ENCODE measurements around the gene ZNF134. TPM values are rescaled to one million over a fixed set of nuclear protein-coding genes. Genes with fewer than 3 reads are reported as not detected.

Gene ZNF134
- total RNA-seq = 1 to 10 TPM; 7.6 to 9.7 TPM

DNA sequence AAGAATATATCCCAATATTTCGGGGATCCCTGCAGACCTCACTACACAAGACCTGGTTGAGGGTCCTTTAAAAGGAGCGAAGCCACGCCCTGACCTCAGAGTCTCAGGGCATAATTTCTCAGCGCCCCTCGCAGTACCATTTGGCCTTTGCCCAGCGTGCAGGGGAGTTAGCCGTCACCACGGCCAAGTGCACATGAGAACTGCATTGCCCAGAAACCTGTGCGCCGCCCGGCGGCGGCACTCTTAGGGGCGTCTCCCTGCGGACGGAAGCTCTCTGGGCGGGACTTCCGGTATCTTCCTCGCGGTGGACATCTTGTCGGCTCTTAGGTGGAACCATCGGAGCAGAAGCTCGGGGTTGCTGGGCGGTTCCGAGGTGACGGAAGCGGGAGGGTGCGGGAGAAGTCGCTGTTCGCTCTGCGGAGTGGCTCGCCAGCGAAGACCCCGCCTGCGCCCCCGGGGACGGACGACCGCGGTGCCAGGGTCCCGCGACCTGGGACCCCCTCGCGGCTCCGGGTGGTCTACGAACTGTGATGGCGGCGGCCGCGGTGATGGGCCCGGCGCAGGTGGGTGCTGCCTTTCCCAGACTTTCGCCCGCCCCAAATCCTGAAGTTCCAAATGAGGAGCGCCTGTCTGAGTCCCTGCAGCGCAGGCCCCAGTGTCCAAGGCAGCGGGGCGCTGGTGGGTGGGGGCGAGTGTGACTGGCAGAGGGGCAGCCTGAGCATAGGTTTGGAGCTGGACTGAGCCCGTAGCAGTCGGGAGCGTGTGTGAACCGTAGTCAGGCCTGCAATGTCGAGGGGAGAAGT lies at the start of gene ZNF134:
TSS of gene ZNF134 (plus strand) at position 302 of the 803 bp plus-strand sequence. CDS start 5,227 bp downstream, outside the sequence.
- intact Hi-C loops (cut with DNase I, micrococcal nuclease) = loop anchor here (1.0 to 5.0 kb wide), 10 partner anchors 15 to 274 kb away; partner anchors contain the start of genes ZNF211 (in 2 of the 2), ZNF416 (in 2 of the 2), ZNF530 (in 2 of the 2) and ZNF549 (in 1 of the 2)
- H3K4me3 Mint-ChIP-seq = peak within 1 kb of the TSS; percentile 89
- no peaks in the 10 kb centered on the region for H3K27me3 Mint-ChIP-seq
- ATAC-seq = peak; percentile 99
- H3K27ac Mint-ChIP-seq = peak within 1 kb of the TSS; percentile 79
- CTCF ChIA-PET = interaction anchor here (0.6 kb wide), 2 partner anchors 201 to 249 kb away, joined by 3 to 4 read pairs; no protein-coding TSS in a partner anchor
- peaks cover 19% of the 10 kb centered on the region for H3K4me1 Mint-ChIP-seq
- POLR2A ChIA-PET = no interaction called here
- H3K9me3 Mint-ChIP-seq (ENCODE audit: low read depth) = peaks cover 43% of the 10 kb centered on the region
- peak; percentile 94 for DNase-seq
- peaks cover 51% of the 10 kb centered on the region for H3K36me3 Mint-ChIP-seq (ENCODE audit: low read depth)

DNA sequence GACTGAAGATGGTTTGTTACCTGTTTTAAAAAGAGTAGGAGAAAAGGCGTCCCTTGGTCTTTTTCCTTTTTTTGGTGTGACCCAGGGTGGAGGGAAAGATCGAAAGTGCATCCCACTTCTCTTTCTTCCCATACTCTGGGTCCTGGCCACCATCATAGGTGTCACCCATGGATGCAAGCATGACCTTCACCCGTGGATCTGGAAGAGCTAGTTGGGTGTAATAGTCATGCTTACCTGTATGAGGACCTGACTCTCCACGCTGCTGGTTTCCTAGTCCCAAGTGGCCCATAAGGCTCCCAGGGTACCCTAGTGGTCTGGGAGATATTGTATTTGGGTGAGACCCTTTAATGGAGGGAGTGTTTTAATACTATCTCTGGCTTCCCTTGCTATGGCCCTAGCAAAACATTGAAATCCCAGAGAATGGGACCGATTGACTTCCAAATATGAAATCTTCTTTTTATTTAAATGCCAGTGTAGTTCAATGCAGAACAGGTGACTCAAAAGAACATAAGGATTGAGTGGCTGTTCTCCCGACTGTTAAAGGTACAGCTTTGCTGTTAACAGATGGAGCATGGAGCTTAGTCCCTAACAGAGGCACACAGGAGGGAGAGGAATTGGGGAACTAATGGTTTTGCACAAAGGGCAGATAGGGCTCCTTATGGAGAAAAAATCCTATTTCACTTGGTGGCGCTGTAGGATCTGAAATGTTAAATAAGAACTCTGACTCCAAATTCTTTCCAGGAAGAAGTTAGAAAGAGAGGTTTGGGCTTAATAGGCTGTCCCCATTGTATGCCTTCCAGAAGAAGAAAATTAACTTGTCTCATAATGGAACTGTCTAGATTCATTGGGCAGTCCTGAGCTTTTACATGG lies 47.4 kb upstream of the ZNF134 start:
- intact Hi-C loops (cut with DNase I, micrococcal nuclease) = no loop called here
- Mint-ChIP-seq H3K27me3 (no peaks in the 10 kb centered on the region), H3K9me3 (ENCODE audit: low read depth) (peaks cover 60% of the 10 kb centered on the region), H3K4me3 (no peak overlapping the region), H3K36me3 (ENCODE audit: low read depth) (peaks cover 31% of the 10 kb centered on the region), H3K4me1 (no peaks in the 10 kb centered on the region), H3K27ac (no peak overlapping the region)
- no peak for ATAC-seq
- CTCF ChIA-PET = no interaction called here
- POLR2A ChIA-PET = no interaction called here
- peak; percentile 37 for DNase-seq

DNA sequence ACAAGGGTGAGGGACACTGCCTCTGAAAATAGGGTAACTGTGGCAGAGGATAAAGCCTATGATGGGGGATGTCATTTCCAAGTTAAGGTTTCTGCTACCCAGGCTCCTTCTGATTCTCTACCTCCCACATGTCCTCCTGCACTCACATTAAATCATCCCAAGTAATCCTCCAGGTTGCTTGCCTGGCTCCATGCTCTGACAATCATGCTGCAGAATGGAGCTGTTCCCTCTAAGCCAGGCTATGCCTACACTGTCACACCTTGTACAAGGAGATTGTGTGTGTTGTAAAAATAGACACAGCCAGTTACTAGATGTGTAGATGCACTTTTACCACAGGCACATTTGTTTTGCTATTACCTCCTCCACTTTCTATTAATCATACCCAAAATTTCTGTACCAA lies 43.3 kb upstream of the ZNF134 start:
- H3K36me3 Mint-ChIP-seq (ENCODE audit: low read depth) = peaks cover 57% of the 10 kb centered on the region
- intact Hi-C loops (cut with DNase I, micrococcal nuclease) = no loop called here

DNA sequence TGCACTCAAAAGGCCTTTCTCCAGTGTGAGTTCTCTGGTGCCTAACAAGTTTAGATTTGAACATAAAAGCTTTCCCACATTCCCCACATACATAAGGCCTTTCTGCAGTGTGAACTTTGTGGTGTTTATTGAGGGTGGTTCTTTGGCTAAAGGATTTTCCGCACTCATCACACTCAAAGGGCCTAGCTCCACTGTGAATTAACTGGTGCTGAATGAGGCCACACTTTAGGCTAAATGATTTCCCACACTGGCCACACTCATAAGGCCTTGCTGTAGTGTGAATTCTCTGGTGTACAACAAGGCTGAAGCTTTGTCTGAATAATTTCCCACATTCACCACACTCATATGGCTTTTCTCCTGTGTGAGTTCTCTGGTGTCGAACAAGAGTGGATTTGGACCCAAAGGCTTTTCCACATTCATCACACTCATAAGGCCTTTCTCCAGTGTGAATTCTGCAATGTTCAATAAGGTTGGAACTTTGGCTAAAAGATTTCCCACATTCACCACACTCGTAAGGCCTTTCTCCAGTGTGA lies 41.6 kb upstream of the ZNF134 start:
- Mint-ChIP-seq H3K27me3 (no peaks in the 10 kb centered on the region), H3K36me3 (ENCODE audit: low read depth) (peaks cover 66% of the 10 kb centered on the region), H3K4me3 (no peak overlapping the region), H3K9me3 (ENCODE audit: low read depth) (peaks cover 75% of the 10 kb centered on the region), H3K4me1 (peaks cover 8% of the 10 kb centered on the region), H3K27ac (no peak overlapping the region)
- ATAC-seq = no peak
- ChIA-PET CTCF (no interaction called here), POLR2A (no interaction called here)
- DNase-seq = no peak
- intact Hi-C loops (cut with DNase I, micrococcal nuclease) = no loop called here

More for the DNA sequence above, 43.3 kb upstream of the ZNF134 start:
- Mint-ChIP-seq H3K4me1 (no peaks in the 10 kb centered on the region), H3K27ac (no peak overlapping the region), H3K9me3 (ENCODE audit: low read depth) (peaks cover 75% of the 10 kb centered on the region), H3K27me3 (no peaks in the 10 kb centered on the region), H3K4me3 (no peak overlapping the region)
- ChIA-PET CTCF (no interaction called here), POLR2A (no interaction called here)
- ATAC-seq (no peak), DNase-seq (no peak)

DNA sequence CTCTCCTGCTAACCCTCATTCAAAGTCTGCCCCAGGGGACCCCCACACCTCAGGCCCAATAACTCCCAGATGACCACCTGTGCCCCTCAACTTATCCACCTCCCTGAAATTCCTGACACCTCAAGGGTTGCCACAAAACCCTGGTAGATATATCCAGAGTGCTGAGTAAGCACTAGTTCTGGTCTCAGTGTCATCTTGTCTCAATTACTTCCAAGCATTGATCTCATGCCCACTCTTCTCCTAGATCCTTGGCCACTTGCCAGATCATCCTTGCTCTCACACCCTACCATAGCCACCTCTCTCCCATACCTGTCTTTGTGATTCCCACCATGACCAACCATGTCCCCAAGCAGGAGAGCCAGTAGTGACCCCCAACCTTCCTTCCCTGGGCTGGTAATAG lies 37.4 kb upstream of the ZNF134 start:
- peaks cover 20% of the 10 kb centered on the region for H3K4me1 Mint-ChIP-seq
- H3K36me3 Mint-ChIP-seq (ENCODE audit: low read depth) = peaks cover 67% of the 10 kb centered on the region
- ATAC-seq = no peak
- DNase-seq = no peak
- ChIA-PET POLR2A (no interaction called here), CTCF (no interaction called here)
- no peaks in the 10 kb centered on the region for H3K27me3 Mint-ChIP-seq
- intact Hi-C loops (cut with DNase I, micrococcal nuclease) = loop anchor here (5.0 kb wide), 5 partner anchors 36 to 606 kb away; partner anchors contain the start of genes ZNF134 (in 1 of the 2), ZNF274 (in 1 of the 2), ZNF329 (in 1 of the 2) and ZNF460 (in 1 of the 2)
- H3K9me3 Mint-ChIP-seq (ENCODE audit: low read depth) = peaks cover 59% of the 10 kb centered on the region
- no peak overlapping the region for H3K27ac Mint-ChIP-seq
- H3K4me3 Mint-ChIP-seq = no peak overlapping the region

DNA sequence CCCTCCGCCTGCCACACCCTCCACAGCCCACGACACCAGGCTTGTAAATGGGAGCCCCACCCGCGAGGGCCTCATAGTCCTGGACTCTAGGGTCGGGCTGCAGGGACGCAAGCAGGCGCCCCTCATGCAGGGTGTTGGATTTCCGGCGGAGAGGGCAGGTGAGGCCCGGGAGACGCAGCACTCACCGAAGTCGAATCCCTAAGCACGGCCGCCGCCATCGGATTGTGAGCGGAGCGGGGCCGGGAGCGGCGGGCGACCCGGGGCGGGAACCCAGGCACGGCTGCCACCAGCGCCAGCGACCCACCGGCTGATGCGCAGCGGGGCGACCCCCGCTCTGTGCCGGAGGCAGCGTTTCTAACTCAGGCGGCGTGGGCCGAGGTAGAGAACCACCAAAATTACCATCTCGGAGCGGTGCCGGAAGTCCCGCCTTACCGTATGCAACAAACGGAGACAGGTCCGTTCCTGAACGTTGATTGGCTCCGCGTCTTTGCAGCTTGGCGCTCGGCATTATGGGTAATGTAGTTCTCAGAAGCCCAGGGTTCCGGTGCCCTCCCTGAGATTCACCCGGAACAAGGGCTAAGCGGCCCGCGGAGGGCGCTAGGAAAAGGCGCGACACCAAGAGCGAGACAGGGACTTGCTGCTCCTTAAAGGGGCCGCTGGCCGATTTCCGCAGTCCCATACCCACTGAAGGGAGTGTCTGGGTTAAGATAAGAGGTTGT lies 35.4 kb upstream of the ZNF134 start, which contains the start of gene ZNF416:
TSS of gene ZNF416 (minus strand) at position 425 of the 719 bp plus-strand sequence. CDS start at position 218, 207 bp downstream.
- H3K27ac Mint-ChIP-seq = peak within 1 kb of the TSS; percentile 77
- no peaks in the 10 kb centered on the region for H3K27me3 Mint-ChIP-seq
- ATAC-seq (peak; percentile 96), DNase-seq (peak; percentile 97)
- H3K36me3 Mint-ChIP-seq (ENCODE audit: low read depth) = peaks cover 50% of the 10 kb centered on the region
- ChIA-PET POLR2A (no interaction called here), CTCF (no interaction called here)
- H3K4me3 Mint-ChIP-seq = peak within 1 kb of the TSS; percentile 77
- H3K9me3 Mint-ChIP-seq (ENCODE audit: low read depth) = peaks cover 56% of the 10 kb centered on the region
- intact Hi-C loops (cut with DNase I, micrococcal nuclease) = loop anchor here (1.0 to 5.0 kb wide), 23 partner anchors 19 to 862 kb away; partner anchors contain the start of genes ZNF134 (in 2 of the 2), ZNF419 (in 2 of the 2), ZNF530 (in 2 of the 2) and ZNF548 (in 2 of the 2)
- H3K4me1 Mint-ChIP-seq = peaks cover 23% of the 10 kb centered on the region

DNA sequence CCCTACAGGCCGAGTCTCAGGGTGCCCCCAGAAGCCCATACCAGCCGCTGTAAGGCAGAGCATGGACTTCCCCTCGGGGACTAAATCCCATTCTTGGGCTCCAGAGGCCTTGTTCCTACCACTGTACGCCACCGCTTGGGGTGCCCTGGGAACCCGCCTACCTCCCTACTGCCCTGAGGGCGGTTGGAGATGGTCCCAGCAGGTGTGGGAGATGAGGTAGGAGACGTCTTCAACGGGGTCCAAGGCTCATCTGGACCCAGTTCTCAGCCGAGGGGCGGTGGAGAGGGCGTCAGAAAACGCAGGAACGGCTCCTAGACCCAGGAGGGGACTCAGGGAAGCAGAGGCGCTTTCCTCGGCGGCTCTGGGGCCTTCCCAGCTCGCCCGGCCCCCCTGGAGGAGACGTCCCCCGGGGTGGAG lies 30.9 kb upstream of the ZNF134 start:
- H3K36me3 Mint-ChIP-seq (ENCODE audit: low read depth) = peaks cover 42% of the 10 kb centered on the region
- H3K9me3 Mint-ChIP-seq (ENCODE audit: low read depth) = peaks cover 49% of the 10 kb centered on the region
- ATAC-seq (no peak), DNase-seq (no peak)
- H3K4me3 Mint-ChIP-seq = no peak overlapping the region
- POLR2A ChIA-PET = no interaction called here
- intact Hi-C loops (cut with DNase I, micrococcal nuclease) = no loop called here
- H3K4me1 Mint-ChIP-seq = peaks cover 22% of the 10 kb centered on the region
- CTCF ChIA-PET = no interaction called here
- H3K27ac Mint-ChIP-seq = no peak overlapping the region
- H3K27me3 Mint-ChIP-seq = no peaks in the 10 kb centered on the region

DNA sequence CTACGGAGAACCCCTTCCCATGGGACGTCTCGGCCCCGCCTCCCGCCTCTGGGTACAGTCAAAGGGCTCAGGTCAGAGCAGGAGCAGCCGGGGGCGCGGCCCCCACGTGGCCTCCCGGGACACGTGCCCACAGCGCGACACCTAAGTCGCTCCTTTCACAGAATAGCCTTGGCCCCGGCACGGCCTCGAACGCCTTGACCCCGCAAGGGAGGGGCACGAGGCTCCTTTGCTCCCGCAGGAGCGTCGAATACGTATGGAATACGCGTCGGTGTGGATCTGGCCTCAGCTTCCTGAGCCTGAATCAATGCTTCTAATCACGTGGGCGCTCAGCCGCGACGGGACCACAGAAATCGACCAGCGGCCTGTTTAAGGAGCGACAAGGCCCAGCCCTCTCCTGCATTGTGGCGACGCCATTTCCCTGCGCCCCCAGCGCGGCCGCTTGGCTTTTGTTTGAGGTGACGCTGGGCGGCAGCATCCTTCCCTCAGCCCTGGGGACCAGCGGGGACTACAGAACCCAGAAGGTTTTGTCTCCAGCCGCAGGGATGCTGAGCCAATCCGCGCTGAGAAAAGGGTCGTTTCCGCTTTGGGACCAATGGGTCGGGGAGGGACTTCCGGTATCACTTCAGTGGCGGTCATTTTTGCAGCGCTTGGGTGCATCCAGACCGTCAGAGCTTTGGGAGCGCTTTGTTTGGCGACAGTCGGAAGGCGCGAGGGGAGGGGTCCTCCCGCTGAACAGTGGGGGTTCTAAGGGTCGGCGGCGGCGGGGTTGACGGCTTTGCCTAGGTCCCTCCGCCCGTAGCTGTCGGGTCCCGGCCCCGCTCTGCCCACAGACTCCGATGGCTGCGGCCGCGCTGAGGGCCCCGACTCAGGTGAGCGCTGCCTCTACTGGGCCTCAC lies 30.3 kb upstream of the ZNF134 start, which contains the start of gene ZIK1:
TSS of gene ZIK1 (plus strand) at position 625 of the 896 bp plus-strand sequence. CDS start at position 837, 212 bp downstream.
- H3K27me3 Mint-ChIP-seq = no peaks in the 10 kb centered on the region
- H3K27ac Mint-ChIP-seq = peak within 1 kb of the TSS; percentile 85
- DNase-seq = peak; percentile 90
- CTCF ChIA-PET = no interaction called here
- H3K36me3 Mint-ChIP-seq (ENCODE audit: low read depth) = peaks cover 48% of the 10 kb centered on the region
- H3K4me1 Mint-ChIP-seq = peaks cover 21% of the 10 kb centered on the region
- H3K9me3 Mint-ChIP-seq (ENCODE audit: low read depth) = peaks cover 50% of the 10 kb centered on the region
- H3K4me3 Mint-ChIP-seq = peak within 1 kb of the TSS; percentile 81
- POLR2A ChIA-PET = no interaction called here
- intact Hi-C loops (cut with DNase I, micrococcal nuclease) = loop anchor here (1.0 kb wide), 2 partner anchors 16 to 50 kb away; partner anchors contain the start of genes ZNF211 (in 1 of the 2) and ZNF530 (in 1 of the 2)
- peak; percentile 87 for ATAC-seq

DNA sequence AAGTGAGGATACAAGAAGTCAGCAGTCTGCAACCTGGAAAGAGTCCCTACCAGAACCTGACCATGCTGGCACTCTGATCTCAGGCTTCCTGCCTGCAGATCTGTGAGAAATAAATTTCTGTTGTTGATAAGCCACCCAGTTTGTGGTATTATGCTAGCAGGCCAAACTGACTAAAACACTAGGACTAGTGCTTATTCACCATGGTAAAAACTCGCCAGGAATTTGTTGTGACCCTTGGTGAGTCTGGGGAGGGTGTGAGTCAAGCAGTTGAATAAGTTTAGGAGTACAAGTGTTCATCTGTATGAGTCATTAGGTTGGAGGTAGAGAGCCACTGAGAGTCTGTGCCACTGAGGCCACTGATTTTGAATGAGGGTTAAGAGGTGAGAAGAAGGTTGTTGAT lies 26.5 kb upstream of the ZNF134 start:
- peaks cover 80% of the 10 kb centered on the region for H3K36me3 Mint-ChIP-seq (ENCODE audit: low read depth)
- H3K27ac Mint-ChIP-seq = no peak overlapping the region

DNA sequence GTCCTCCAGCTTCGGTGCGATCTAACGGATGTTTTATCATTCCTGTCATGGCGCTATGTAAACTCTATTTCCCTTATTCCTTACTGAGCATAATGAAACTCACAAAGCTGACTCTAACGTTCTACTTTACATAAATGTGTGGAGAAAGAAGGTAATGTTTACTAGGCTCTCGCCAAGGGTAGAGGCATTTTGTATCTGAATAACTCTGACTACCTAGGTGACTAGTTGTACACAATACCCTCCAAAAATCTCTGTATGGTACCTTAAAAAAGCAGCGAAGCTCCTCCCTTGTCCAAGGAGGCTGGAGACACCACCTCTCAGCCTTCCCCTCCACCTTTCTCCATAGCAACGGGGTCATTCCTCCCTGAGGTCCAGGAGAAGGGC lies 14.7 kb upstream of the ZNF134 start:
- ChIA-PET CTCF (no interaction called here), POLR2A (no interaction called here)
- ATAC-seq (peak; percentile 54), DNase-seq (no peak)
- intact Hi-C loops (cut with DNase I, micrococcal nuclease) = loop anchor here (1.0 kb wide), 8 partner anchors 15 to 188 kb away; partner anchors contain the start of genes ZNF134 (in 2 of the 2), ZIK1 (in 1 of the 2), ZNF17 (in 1 of the 2) and ZNF211 (in 1 of the 2)
- Mint-ChIP-seq H3K27me3 (no peaks in the 10 kb centered on the region), H3K4me3 (peak overlapping the region; percentile 81), H3K9me3 (ENCODE audit: low read depth) (peaks cover 37% of the 10 kb centered on the region), H3K36me3 (ENCODE audit: low read depth) (peaks cover 36% of the 10 kb centered on the region), H3K27ac (peak overlapping the region; percentile 79), H3K4me1 (peaks cover 12% of the 10 kb centered on the region)

More for the DNA sequence above, 26.5 kb upstream of the ZNF134 start:
- Mint-ChIP-seq H3K27me3 (no peaks in the 10 kb centered on the region), H3K9me3 (ENCODE audit: low read depth) (peaks cover 64% of the 10 kb centered on the region), H3K4me3 (no peak overlapping the region), H3K4me1 (peaks cover 17% of the 10 kb centered on the region)
- ChIA-PET CTCF (no interaction called here), POLR2A (no interaction called here)
- ATAC-seq (no peak), DNase-seq (no peak)
- intact Hi-C loops (cut with DNase I, micrococcal nuclease) = no loop called here
